A673 (cell line): ENCODE data around the gene KLF16. TPM values are rescaled to one million over a fixed set of nuclear protein-coding genes. Genes with fewer than 3 reads are reported as not detected.

Experiments
- BruUV-seq: library from RNA; stranded (reverse); fragments of 400-500 nt; replicated peaks from 2 replicates; lab custom pipeline; 2021; lab: Mats Ljungman, UMichigan
- CTCF ChIA-PET: fragments of 300-600 bp; sonication (Branson Sonifier 250); formaldehyde crosslinking; loops from one replicate; lab custom pipeline; 2022; ENCODE audit warnings: antibody characterized with exemption; lab: Charles Lee
- POLR2A ChIA-PET: fragments of 300-600 bp; sonication (Branson Sonifier 250); formaldehyde crosslinking; loops from one replicate; lab custom pipeline; 2022; ENCODE audit warnings: antibody characterized with exemption; ENCODE audit not compliant: low non-redundant PET; lab: Charles Lee
- DNase-seq: peaks from one replicate; pipeline ENCODE4 v3.0.0-alpha.2; 2015; ENCODE audit warnings: low spot score
- H3K27ac ChIP-seq: fragments of 200-600 bp; sonication (generic); 2 replicates; pipeline ENCODE4 v1.5.1; 2016; ENCODE audit warnings: mixed run types, low read depth, mild to moderate bottlenecking, mixed read lengths, antibody characterized with exemption, low read length; ENCODE audit not compliant: poor library complexity, severe bottlenecking
- H3K27me3 ChIP-seq: fragments of 200-600 bp; sonication (generic); replicated peaks from 2 replicates; pipeline ENCODE4 v1.6.1; 2017; ENCODE audit warnings: mixed run types, low read depth, mild to moderate bottlenecking, mixed read lengths, antibody characterized with exemption, low read length; ENCODE audit not compliant: insufficient read depth, poor library complexity
- H3K36me3 ChIP-seq: fragments of 200-600 bp; sonication (generic); 2 replicates; pipeline ENCODE4 v1.6.1; 2016; ENCODE audit warnings: mixed run types, mild to moderate bottlenecking, mixed read lengths, antibody characterized with exemption, low read length; ENCODE audit not compliant: insufficient read depth, poor library complexity, severe bottlenecking
- H3K4me1 ChIP-seq: fragments of 200-600 bp; sonication (generic); 2 replicates; pipeline ENCODE4 v1.6.1; 2017; ENCODE audit warnings: mixed run types, mild to moderate bottlenecking, mixed read lengths, antibody characterized with exemption, low read length; ENCODE audit not compliant: insufficient read depth, poor library complexity, severe bottlenecking
- H3K4me3 ChIP-seq: fragments of 200-600 bp; sonication (generic); 2 replicates; pipeline ENCODE4 v1.5.1; 2016; ENCODE audit warnings: low read depth, mixed run types, mild to moderate bottlenecking, mixed read lengths, low read length; ENCODE audit not compliant: poor library complexity, severe bottlenecking
- H3K9me3 ChIP-seq: fragments of 200-600 bp; sonication (generic); 2 replicates; pipeline ENCODE4 v1.6.1; 2016; ENCODE audit warnings: mixed run types, low read depth, mild to moderate bottlenecking, mixed read lengths, antibody characterized with exemption, low read length; ENCODE audit not compliant: poor library complexity, severe bottlenecking
- CTCF ChIP-seq: fragments of 300-800, 200-600 bp; sonication (generic); conservative IDR thresholded peaks from 2 replicates; pipeline ENCODE4 v1.5.1; 2017; ENCODE audit warnings: low read depth, mild to moderate bottlenecking, antibody characterized with exemption, low read length, moderate library complexity, mixed read lengths
- EZH2 ChIP-seq: fragments of 200-600 bp; sonication (generic); IDR thresholded peaks from 2 replicates; pipeline ENCODE4 v1.6.1; 2017; ENCODE audit warnings: borderline replicate concordance, low read depth, mild to moderate bottlenecking, mixed read lengths, antibody characterized with exemption, low read length; ENCODE audit not compliant: poor library complexity, severe bottlenecking
- intact Hi-C: fragments of 100-400 bp; cut with micrococcal nuclease; formaldehyde crosslinking; loops from one replicate; pipeline ENCODE4 v1.10.0; 2022; ENCODE audit not compliant: unreplicated experiment
- total RNA-seq: library from RNA; stranded (reverse); gene quantifications from 2 replicates; pipeline ENCODE4 v1.2.3, GENCODE V29; 2021

Gene KLF16
- total RNA-seq, 1 experiment from 2014 or later: 46.8 TPM

DNA sequence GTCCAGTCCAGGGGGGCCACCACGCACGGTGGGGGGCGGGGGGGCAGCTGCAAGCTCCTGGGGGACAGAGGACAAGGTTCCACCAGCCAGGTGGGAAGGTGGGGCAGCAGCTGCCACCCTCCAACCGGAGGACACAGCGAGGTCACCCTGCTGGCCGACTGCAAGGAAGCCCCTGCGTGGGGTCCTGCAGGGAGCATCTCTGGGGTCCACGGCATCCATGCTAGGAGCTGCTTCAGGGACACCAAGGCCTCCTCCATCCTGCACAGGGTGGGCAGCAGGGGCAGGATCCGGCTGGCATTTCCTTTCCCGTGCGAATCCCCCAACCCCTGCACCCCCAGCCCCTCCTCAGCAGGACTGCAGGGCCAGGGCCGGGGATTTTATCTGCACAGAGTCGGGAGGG is 8.3 kb upstream of the KLF16 start:
- intact Hi-C loops: no loop called here
- TF ChIP-seq EZH2: no peak
- TF ChIP-seq CTCF: no peak
- Histone ChIP-seq H3K4me3 (no peak overlapping the region), H3K27ac (no peak overlapping the region), H3K27me3 (no peaks in the 10 kb centered on the region), H3K36me3 (peaks cover 8% of the 10 kb centered on the region), H3K9me3 (no peaks in the 10 kb centered on the region), H3K4me1 (peaks cover 23% of the 10 kb centered on the region)
- POLR2A ChIA-PET: no interaction called here
- CTCF ChIA-PET: no interaction called here
- DNase-seq: no peak
- no TSS peak for BruUV-seq

DNA sequence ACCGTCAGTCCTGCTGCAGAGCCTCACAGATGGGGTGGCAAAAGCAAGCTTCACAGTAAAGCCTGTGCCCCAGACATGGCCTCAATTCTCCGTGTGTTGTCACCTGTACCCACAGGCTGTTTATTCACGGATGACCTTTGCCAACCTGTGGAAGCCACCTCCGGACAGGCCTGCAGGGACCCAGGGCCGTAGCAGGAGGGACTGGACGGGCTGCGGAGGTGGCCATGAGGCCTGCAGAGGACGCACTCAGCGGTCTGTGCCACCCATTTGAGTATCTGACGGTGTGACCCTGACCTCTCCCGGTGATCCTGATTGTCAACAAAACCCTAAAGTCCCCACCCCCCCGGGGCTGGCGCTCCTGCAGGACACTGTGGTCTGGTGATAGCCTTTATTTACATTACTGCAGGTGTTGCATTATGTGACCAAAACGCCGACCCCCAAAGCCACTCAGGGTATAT is 7.8 kb upstream of the KLF16 start:
- no peak overlapping the region for H3K4me3 ChIP-seq
- H3K36me3 ChIP-seq: peaks cover 8% of the 10 kb centered on the region
- H3K4me1 ChIP-seq: peaks cover 18% of the 10 kb centered on the region
- intact Hi-C loops: no loop called here
- no peaks in the 10 kb centered on the region for H3K9me3 ChIP-seq
- BruUV-seq: no TSS peak
- ChIA-PET CTCF (no interaction called here), POLR2A (no interaction called here)
- no peak for TF ChIP-seq CTCF
- TF ChIP-seq EZH2: no peak
- H3K27ac ChIP-seq: no peak overlapping the region
- no peak for DNase-seq
- H3K27me3 ChIP-seq: no peaks in the 10 kb centered on the region

- no peak for TF ChIP-seq EZH2
- no peak for TF ChIP-seq CTCF
- intact Hi-C loops: no loop called here
- ChIA-PET CTCF (no interaction called here), POLR2A (no interaction called here)
- BruUV-seq: no TSS peak
- H3K36me3 ChIP-seq: peaks cover 8% of the 10 kb centered on the region
- no peaks in the 10 kb centered on the region for H3K9me3 ChIP-seq
- no peak for DNase-seq
- H3K4me3 ChIP-seq: no peak overlapping the region
- H3K4me1 ChIP-seq: peaks cover 11% of the 10 kb centered on the region
- H3K27me3 ChIP-seq: no peaks in the 10 kb centered on the region
- peak overlapping the region; percentile 47 for H3K27ac ChIP-seq
These were observed 5.6 kb upstream of the KLF16 start for GRCh38 chr19:1868971-1869370.
